UCSD-AML1 (cell line): ENCODE data around the gene SMARCC2.

Experiments used
- DNase-seq: peaks from one replicate; lab custom pipeline; 2025; ENCODE audit not compliant: unreplicated experiment; lab: John Stamatoyannopoulos, UW

The SMARCC2 gene

DNA sequence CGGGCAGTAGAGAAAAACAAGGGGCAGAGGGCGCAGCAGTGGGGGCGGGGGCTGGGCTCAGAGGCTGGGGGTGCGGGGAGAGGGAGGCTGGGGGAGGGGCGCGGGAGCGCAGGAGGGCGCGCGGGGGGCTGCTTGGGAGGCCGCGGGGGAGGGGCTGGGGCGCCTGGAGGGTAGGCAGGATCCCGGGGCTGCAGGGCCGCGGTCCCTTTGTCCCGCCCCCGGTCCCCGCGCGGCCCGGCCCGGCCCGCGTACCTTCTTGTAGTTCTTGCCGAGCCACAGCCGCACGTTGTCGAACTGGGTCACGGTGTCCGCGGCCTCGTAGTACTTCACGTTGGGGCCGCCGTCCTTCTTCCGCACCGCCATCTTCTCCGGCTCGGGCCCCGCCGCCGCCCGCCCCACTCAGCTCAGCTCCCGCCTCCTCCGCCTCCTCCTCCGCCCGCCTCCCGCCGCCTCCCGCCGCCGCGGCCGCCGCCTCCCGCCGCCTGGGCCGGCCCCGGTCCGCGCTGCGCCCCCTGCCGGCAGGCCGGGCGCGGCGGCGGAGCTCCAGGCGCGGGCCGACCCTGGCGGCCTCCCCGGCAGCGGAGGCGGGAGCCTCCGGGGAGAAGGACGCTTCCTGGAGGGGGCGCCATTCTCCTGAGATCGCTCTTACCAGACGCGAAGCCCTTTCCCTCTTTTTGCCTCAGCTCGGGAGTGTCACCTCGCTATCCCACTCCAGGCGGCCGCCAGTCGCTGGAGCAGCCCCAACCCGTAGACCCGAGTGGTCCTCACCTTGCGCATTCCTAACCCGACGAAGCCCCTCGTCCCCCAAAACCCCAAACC lies at the start of gene SMARCC2:
TSS of gene SMARCC2 (minus strand) at position 385 of the 819 bp plus-strand sequence. CDS start at position 363, 22 bp downstream.
- DNase-seq, result peak; percentile 91

DNA sequence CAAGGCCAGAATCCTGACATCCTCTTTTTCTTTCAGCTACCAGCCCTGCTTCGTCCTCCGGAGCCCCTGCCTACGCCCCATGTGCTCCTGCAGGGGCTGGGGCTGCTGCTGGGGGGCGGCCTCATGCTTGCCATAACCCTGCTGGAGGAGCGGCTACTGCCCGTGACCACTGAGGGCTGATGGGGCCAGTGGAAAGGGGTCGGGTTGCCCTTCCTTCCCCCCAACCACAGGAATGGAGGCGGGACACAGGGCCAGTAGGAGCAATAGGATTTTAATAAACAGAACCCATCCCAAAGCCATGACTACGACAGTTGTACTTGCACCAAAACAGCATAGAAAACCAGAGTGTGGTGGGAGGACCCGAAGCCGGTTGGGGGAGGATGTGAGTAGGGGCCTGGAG lies 48.3 kb upstream of the SMARCC2 start:
- DNase-seq, result no peak

- DNase-seq, result no peak
Measured at GRCh38 chr12:56236985-56237384, 47.7 kb upstream of the SMARCC2 start.

GRCh38 chr12:56236091-56236490 lies 46.8 kb upstream of the SMARCC2 start:
- no peak for DNase-seq

- DNase-seq, result no peak
Measured at GRCh38 chr12:56234746-56235436, 45.6 kb upstream of the SMARCC2 start.

GRCh38 chr12:56231184-56231582 lies 41.9 kb upstream of the SMARCC2 start:
- DNase-seq, result no peak

DNA sequence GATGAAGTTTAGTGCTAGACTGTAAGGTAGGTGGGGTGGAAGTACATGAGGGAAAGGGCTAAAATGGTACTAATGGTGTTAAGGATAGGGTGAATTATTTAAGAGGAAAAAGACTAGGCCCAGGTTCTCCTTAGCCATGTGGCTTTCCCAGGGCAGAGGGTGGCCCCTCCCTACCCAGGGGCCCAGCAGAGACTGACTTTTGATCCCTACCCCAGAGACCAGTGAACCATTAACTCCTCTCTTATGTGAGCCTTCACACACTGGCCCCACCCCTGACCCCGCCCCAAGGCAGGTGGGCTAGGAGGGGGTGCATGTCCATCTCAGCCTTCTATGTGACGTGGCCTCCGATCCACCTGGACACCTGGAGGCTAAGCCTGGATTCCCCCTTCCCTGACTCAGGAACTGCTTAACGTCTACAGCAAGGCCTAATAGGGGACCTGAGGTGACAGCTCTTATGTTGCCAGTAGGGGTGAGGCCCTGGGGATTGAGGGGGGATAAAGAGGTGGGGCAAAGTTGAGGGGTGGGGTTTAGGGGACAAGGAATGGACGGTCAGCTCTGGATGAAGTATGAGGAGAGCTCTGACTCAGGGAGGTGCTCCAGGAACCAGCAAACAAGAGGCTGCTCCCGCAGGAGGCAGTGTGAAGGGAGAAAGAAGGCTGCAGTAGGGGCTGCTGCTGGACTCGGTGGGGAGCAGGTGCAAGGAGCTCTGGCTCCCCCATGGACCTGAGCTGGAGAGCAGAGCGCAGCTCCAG lies 41.3 kb upstream of the SMARCC2 start:
- DNase-seq, result no peak

DNA sequence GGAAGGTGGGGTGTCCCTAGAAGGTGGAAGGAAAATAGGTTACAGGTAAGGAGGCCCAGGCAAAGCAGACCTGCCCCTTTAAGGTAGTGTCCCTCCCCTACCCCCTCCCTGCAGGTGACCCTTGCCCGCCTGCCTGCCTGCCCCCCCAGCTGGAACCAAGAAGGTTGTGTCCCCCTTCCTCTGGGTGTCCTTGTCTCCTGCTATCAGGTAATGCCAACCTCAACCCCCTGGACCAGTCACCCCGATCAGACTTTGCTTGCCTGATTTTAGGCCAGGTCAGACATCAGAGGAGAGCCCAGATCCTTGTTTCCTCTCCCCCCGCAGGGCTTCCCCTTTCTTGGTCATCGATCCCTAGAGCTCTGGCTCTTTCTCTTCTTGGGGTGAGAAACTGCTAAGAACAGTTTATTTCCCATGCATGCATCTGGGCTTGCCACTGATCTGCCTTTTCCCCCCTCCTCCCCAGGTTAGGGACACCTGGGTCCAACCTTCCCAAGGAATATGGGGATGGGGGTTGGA lies 40.7 kb upstream of the SMARCC2 start, which contains the start of gene SLC39A5:
TSS of gene SLC39A5 (plus strand) at position 136 of the 516 bp plus-strand sequence. CDS start 1,224 bp downstream, outside the sequence.
- DNase-seq, result no peak

DNA sequence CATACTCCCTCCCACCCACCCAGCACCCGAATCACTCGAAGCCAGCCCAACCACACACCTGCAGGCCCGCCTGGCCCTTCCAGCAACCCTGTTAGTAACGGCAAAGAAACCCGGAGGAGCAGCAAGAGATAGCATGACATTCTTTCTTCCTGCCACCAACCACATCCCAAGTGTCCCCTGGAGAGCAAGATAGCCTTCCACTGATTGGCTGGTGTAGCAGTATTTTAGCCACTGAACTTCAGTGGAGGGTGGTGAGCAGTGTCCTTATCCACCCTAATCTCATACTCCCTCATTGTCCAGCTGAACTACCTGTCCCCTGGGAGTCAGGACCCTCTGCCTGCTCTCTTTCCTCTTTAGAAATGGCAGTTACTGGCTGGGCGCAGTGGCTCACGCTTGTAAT lies 39.8 kb upstream of the SMARCC2 start:
- no peak for DNase-seq

GRCh38 chr12:56224954-56225353 lies 35.7 kb upstream of the SMARCC2 start:
- DNase-seq, result no peak

DNA sequence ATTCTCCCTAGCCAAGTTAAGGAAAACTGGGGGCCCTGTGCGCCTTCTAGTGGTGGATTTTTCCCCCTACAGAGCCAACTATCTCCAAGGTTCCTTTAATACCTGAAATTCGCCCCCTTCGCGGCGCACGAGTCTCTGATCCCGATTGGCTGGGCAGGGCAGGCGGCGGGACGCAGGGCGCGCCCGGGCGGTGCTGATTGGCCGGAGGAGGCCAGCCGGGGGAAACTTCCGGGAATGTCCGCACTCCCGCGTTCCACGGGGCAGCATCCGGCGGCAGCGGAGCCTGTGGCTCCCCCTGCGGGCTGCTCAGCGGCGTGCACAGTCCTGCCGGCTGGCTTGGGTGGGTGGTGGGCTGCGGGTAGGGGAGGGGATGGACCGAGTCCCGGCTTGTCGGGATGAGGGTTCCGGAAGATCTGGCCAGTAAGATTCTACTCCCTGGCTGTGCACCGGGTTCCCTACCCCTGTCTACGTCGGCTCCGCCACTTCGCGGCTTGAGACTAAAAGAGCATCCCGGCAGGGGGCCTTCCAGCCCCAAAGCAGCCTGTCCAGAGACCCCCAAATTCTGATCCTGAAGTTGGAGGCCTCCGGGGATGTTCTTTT lies 34.9 kb upstream of the SMARCC2 start, which contains the start of gene NABP2:
TSS of gene NABP2 (plus strand) at position 241 of the 600 bp plus-strand sequence. CDS start 515 bp downstream, outside the sequence.
- DNase-seq, result peak; percentile 97

DNA sequence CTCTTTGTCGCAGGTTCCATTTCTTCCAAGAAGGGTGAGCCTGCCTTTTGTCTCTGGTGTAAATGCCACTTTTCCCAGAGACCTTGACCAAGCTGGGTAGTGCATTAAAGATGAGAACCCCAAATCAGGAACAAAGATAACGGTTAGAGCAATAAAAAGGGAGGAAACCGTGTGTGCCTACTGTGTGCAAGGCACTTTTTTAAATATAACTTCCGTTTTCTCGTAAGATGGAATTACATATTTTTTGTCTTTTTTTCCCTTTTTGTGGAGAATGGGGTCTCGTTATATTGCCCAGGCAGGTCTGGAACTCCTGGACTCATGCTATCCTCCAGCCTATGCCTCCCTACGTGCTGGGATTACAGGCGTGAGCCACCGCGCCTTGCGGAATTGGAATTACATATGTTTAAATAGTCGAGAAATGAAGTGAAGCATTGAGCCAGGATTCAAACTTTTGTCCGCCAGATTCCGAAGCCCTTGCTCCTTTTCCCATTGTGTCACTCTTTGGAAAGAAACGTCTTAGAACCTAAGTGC lies 34.4 kb upstream of the SMARCC2 start:
- DNase-seq, result no peak

GRCh38 chr12:56222531-56222895 lies 33.2 kb upstream of the SMARCC2 start:
- DNase-seq, result no peak

DNA sequence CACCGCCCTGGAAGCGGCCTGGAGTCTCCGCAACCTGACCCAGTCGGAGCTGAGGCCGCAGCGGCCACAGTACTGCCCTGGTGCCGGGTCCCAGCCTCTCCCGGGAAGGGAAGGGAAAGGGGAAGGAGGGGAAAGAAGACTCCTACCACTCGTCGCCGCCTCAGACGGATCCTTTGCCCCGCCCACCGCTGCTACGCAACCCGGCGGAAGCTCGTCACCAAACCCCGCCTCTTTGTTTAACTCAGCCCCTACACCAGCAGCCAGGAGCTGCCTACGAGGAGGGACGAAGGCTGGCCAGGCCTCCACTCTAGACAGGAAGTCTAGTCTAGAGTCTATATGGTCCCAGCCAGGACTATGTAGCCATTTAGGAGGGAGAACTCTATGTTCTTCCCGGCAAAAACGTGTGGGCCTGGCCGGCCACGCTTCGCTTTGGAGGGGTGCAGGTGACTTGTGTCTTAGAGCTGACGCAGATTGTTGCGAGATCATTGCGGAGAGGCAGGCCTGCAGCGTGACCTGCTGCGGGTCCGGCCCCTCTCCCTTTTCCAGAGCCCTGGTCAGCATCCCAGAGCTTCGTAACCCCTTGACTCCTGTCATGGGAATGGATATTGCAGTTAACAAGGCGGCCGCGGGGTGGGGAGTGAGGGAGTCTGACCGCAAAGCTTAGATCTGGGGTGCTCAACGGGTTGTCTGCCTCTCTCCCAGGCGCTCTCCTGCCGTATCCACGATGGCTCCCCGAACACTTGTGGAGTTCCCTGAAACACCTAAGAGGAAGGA lies 32.7 kb upstream of the SMARCC2 start, which contains the start of gene RNF41:
TSS of gene RNF41 (minus strand) at position 166 of the 774 bp plus-strand sequence. CDS start 7,875 bp downstream, outside the sequence.
- peak; percentile 96 for DNase-seq

GRCh38 chr12:56221232-56221756 lies 32.0 kb upstream of the SMARCC2 start:
- peak; percentile 60 for DNase-seq

- peak; percentile 47 for DNase-seq
Measured at GRCh38 chr12:56220611-56221231, 31.4 kb upstream of the SMARCC2 start.

- DNase-seq, result no peak
Measured at GRCh38 chr12:56219840-56220239, 30.6 kb upstream of the SMARCC2 start.

DNA sequence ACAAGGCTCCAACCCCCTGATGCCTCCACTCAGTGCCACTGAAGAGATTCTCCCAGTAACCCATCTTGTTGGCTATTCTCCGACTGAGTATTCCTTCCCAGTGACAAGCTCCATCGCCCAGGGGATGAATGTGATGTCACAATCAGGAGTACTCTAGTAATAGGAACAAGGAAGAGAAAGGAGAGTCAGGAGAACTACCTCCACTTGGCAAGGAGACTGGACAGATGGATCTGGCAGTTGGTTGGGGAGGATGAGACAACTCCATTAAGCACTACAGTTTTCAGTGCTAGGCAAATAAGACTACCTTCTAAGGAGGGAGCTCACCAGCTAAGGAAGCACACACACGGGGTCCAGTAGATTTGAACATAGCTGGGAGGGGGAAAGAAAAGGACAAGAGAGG lies 27.2 kb upstream of the SMARCC2 start:
- no peak for DNase-seq

- no peak for DNase-seq
Measured at GRCh38 chr12:56213878-56214277, 24.6 kb upstream of the SMARCC2 start.
